ENCODE data around the gene IGFBP7. TPM values are rescaled to one million over a fixed set of nuclear protein-coding genes. Genes with fewer than 3 reads are reported as not detected.

Gene IGFBP7
- total and polyA plus RNA-seq, 2 of the 8 experiments (the other 6 are each of a cell fraction or from before 2014, with no cell fraction given): 0.17 to 0.48 TPM

GRCh38 chr4:57149833-57150232 lies 39.6 kb upstream of the IGFBP7 start:
- FAIRE-seq (no peak), DNase-seq (ENCODE audit: low read depth in 1 of 2, low spot score in 2 of 2) (no peak)
- no peak overlapping the region for H4K8ac ChIP-seq (ENCODE audit: extremely low read depth, insufficient read depth, low read length)
- H3K27ac ChIP-seq (ENCODE audit: low read depth, low read length): no peak overlapping the region
- H2BK120ac ChIP-seq (replicated peaks; ENCODE audit: low read depth, low read length): no peak overlapping the region
- no peak overlapping the region for H3K9ac ChIP-seq (replicated peaks in 1 of 4; ENCODE audit: extremely low read depth in 1 of 4, low read depth in 3 of 4, low read length in 3 of 4)
- no peak overlapping the region for H3K14ac ChIP-seq (ENCODE audit: insufficient read length)
- H2BK12ac ChIP-seq (ENCODE audit: low read depth, low read length): no peak overlapping the region
- no peak overlapping the region for H2BK5ac ChIP-seq (ENCODE audit: low read depth, low read length)
- ChIA-PET POLR2A (ENCODE audit: partially characterized antibody) (no interaction called here), CTCF (ENCODE audit: partially characterized antibody) (interaction anchor here (1.5 to 2.4 kb wide), 2 partner anchors 13 to 14 kb away, joined by 6 to 9 read pairs; no protein-coding TSS in a partner anchor)
- no peak overlapping the region for H3K4ac ChIP-seq (replicated peaks; ENCODE audit: insufficient read length, low read depth, low read length)
- no peak overlapping the region for H3K56ac ChIP-seq (replicated peaks; ENCODE audit: insufficient read length, low read depth, low read length)
- H4K5ac ChIP-seq (ENCODE audit: insufficient read length, low read depth, low read length): no peak overlapping the region
- no peaks in the 10 kb centered on the region for H4K20me1 ChIP-seq (replicated peaks in 1 of 2; ENCODE audit: control insufficient read depth in 1 of 2, insufficient read depth in 2 of 2, low read length in 2 of 2)
- H2BK20ac ChIP-seq (ENCODE audit: low read length): no peak overlapping the region
- no peaks in the 10 kb centered on the region for H3K23me2 ChIP-seq (ENCODE audit: low read depth, low read length)
- no peak overlapping the region for H2BK15ac ChIP-seq (ENCODE audit: low read length)
- no peaks in the 10 kb centered on the region; a peak in 1 of 8 replicates for H3K36me3 ChIP-seq (ENCODE audit: control insufficient read depth in 2 of 4, insufficient read depth in 4 of 4, low read length in 3 of 4)
- H3K9me3 ChIP-seq (ENCODE audit: insufficient read depth in 2 of 2, low read depth in 1 of 2, low read length in 1 of 2): no peaks in the 10 kb centered on the region
- no peak overlapping the region for H2AK5ac ChIP-seq (ENCODE audit: low read depth, low read length)
- H3K79me1 ChIP-seq (ENCODE audit: low read depth, low read length): no peaks in the 10 kb centered on the region
- H3K18ac ChIP-seq (ENCODE audit: extremely low read depth, low read length): no peak overlapping the region
- no peaks in the 10 kb centered on the region for H3K79me2 ChIP-seq (ENCODE audit: control insufficient read depth in 1 of 2, insufficient read depth in 2 of 2, low read length in 2 of 2)
- no peak overlapping the region for H2AFZ ChIP-seq (ENCODE audit: low read length)
- WGBS, 2 experiments (ENCODE audit: extremely low coverage in 1 of 2, insufficient coverage in 1 of 2, insufficient read length in 1 of 2, insufficient replicate concordance in 2 of 2, low coverage in 1 of 2, low lambda C conversion rate in 2 of 2, missing lambda C conversion rate in 1 of 2): 77% methylated on average over 2 of the region's 2 CpGs; no CpG with 5 or more reads in 1 of the 2 experiments
- no peak overlapping the region for H4K91ac ChIP-seq (replicated peaks; ENCODE audit: insufficient read length, low read length)
- H3K23ac ChIP-seq (ENCODE audit: insufficient read length): no peak overlapping the region
- no peak overlapping the region for H3K4me2 ChIP-seq (ENCODE audit: insufficient read depth in 1 of 2, low read depth in 2 of 2, low read length in 2 of 2)
- TF ChIP-seq CBX8 (IDR thresholded peaks at IDR 0.05; ENCODE audit: borderline replicate concordance, low read depth, low read length): no peak
- H3K4me1 ChIP-seq (replicated peaks in 1 of 4; ENCODE audit: control insufficient read depth in 3 of 4, insufficient read depth in 4 of 4, low read length in 3 of 4): peaks cover 0 to 8% (median 4%) of the 10 kb centered on the region in 4 experiments; a peak in 2 of 7 replicates
- H3K4me3 ChIP-seq (ENCODE audit: extremely low read depth in 1 of 4, insufficient read depth in 2 of 4, low read depth in 3 of 4, low read length in 4 of 4): no peak overlapping the region
- peaks cover 0 to 8% (median 4%) of the 10 kb centered on the region in 4 experiments; a peak in 2 of 7 replicates for H3K27me3 ChIP-seq (replicated peaks in 1 of 4; ENCODE audit: control insufficient read depth in 3 of 4, extremely low read depth in 1 of 4, insufficient read depth in 3 of 4, low read length in 3 of 4)
